Type B pancreatic cell (in vitro differentiated cells): ENCODE results near the gene SLC12A3. TPM values are rescaled to one million over a fixed set of nuclear protein-coding genes. Genes with fewer than 3 reads are reported as not detected.

Source experiments
- DNase-seq: peaks from one replicate; pipeline ENCODE4 v3.0.0; 2021; ENCODE audit warnings: mixed read lengths; ENCODE audit not compliant: unreplicated experiment; ENCODE audit errors: extremely low spot score
- H3K27ac Mint-ChIP-seq: 2 replicates; pipeline ENCODE4 v1.8.0; 2021; ENCODE audit warnings: mild to moderate bottlenecking, mixed read lengths
- H3K27me3 Mint-ChIP-seq: 2 replicates; pipeline ENCODE4 v1.8.0; 2021; ENCODE audit warnings: mixed read lengths
- H3K36me3 Mint-ChIP-seq: 2 replicates; pipeline ENCODE4 v1.8.0; 2021; ENCODE audit warnings: mixed read lengths
- H3K4me1 Mint-ChIP-seq: one replicate; pipeline ENCODE4 v1.8.0; 2021; ENCODE audit warnings: mixed read lengths; ENCODE audit not compliant: unreplicated experiment
- H3K4me3 Mint-ChIP-seq: 2 replicates; pipeline ENCODE4 v1.8.0; 2021; ENCODE audit warnings: mild to moderate bottlenecking, mixed read lengths
- H3K9me3 Mint-ChIP-seq: 2 replicates; pipeline ENCODE4 v1.8.0; 2021; ENCODE audit warnings: mixed read lengths
- CTCF ChIP-seq: fragments of 200-600 bp; sonication (generic); conservative IDR thresholded peaks from 2 replicates; pipeline ENCODE4 v1.5.0; 2021; ENCODE audit warnings: antibody characterized with exemption, mild to moderate bottlenecking
- total RNA-seq: library from RNA; stranded (reverse); gene quantifications from 2 replicates; pipeline ENCODE4 v1.2.1, GENCODE V29; 2021; ENCODE audit warnings: low replicate concordance

The SLC12A3 gene
- total RNA-seq, 1 donor from 2014 or later = 0.31 TPM

DNA sequence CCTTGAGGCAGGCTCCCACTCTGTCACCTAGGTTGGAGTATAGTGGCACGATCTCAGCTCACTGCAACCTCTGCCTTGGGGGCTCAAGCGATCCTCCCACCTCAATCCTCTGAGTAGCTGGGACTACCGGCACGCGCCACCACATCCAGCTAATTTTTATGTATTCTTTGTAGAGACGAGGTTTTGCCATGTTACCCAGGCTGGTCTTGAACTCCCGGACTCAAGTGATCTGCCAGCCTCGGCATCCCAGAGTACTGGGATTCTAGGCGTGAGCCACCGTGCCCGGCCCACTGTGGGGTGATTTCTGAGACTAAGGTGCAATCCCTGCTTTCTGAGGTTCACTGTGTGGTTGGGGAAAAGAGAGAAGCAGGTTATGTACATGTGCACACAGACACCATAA, 12.0 kb upstream of the SLC12A3 start:
- no peak for DNase-seq
- Mint-ChIP-seq H3K4me3 (no peak overlapping the region), H3K36me3 (no peaks in the 10 kb centered on the region), H3K9me3 (no peaks in the 10 kb centered on the region), H3K27ac (no peak overlapping the region), H3K4me1 (peaks cover 54% of the 10 kb centered on the region), H3K27me3 (no peaks in the 10 kb centered on the region)
- no peak for TF ChIP-seq CTCF

DNA sequence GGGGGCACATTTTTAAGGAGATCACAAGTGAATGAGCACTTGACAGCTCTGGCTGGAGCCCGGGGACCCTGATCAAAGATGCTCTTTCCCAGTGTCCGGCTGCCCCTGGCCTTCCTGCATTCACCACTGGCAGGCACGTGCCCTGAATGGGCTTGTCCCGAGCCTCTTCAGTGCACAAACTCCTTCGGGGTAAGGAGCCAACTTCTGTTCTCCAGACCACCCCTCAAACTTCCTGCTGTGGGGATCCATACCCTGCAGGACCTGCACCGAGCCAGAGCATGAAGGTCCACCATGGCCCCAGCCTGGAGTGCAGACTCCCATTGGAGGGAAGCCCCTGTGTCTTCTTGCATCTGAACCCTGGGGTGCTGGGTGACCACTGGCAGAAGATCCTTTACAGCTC, 9.8 kb upstream of the SLC12A3 start:
- H3K4me1 Mint-ChIP-seq = peaks cover 38% of the 10 kb centered on the region
- H3K9me3 Mint-ChIP-seq = no peaks in the 10 kb centered on the region
- no peak overlapping the region for H3K4me3 Mint-ChIP-seq
- no peaks in the 10 kb centered on the region for H3K36me3 Mint-ChIP-seq
- no peak for TF ChIP-seq CTCF
- H3K27ac Mint-ChIP-seq = no peak overlapping the region
- H3K27me3 Mint-ChIP-seq = no peaks in the 10 kb centered on the region
- DNase-seq = no peak

- no peak for TF ChIP-seq CTCF
- peak overlapping the region; percentile 63 for H3K27ac Mint-ChIP-seq
- H3K4me3 Mint-ChIP-seq = no peak overlapping the region
- peaks cover 37% of the 10 kb centered on the region for H3K4me1 Mint-ChIP-seq
- H3K36me3 Mint-ChIP-seq = no peaks in the 10 kb centered on the region
- H3K9me3 Mint-ChIP-seq = no peaks in the 10 kb centered on the region
- H3K27me3 Mint-ChIP-seq = no peaks in the 10 kb centered on the region
- no peak for DNase-seq
These were observed 9.1 kb upstream of the SLC12A3 start for GRCh38 chr16:56855946-56856345.

- Mint-ChIP-seq H3K9me3 (no peaks in the 10 kb centered on the region), H3K27ac (no peak overlapping the region), H3K27me3 (no peaks in the 10 kb centered on the region), H3K4me3 (no peak overlapping the region), H3K36me3 (no peaks in the 10 kb centered on the region), H3K4me1 (peaks cover 43% of the 10 kb centered on the region)
- no peak for DNase-seq
- TF ChIP-seq CTCF = no peak
These were observed 8.0 kb upstream of the SLC12A3 start for GRCh38 chr16:56856876-56857447.

GRCh38 chr16:56858374-56858773, 6.6 kb upstream of the SLC12A3 start:
- no peak overlapping the region for H3K27ac Mint-ChIP-seq

More at GRCh38 chr16:56858374-56858773, 6.6 kb upstream of the SLC12A3 start:
- peaks cover 53% of the 10 kb centered on the region for H3K4me1 Mint-ChIP-seq
- TF ChIP-seq CTCF = no peak
- no peak overlapping the region for H3K4me3 Mint-ChIP-seq
- H3K9me3 Mint-ChIP-seq = no peaks in the 10 kb centered on the region
- no peak for DNase-seq
- no peaks in the 10 kb centered on the region for H3K27me3 Mint-ChIP-seq
- no peaks in the 10 kb centered on the region for H3K36me3 Mint-ChIP-seq
